HEK293T (cell line): ENCODE measurements around the gene MYO1B.

Experiments used
- FOXK2 ChIP-seq: fragments of 450-650 bp; IDR thresholded peaks from 2 replicates; pipeline ENCODE4 v1.6.1; 2016; ENCODE audit warnings: mild to moderate bottlenecking
- L3MBTL2 ChIP-seq: fragments of 450-650 bp; conservative IDR thresholded peaks from 2 replicates; pipeline ENCODE4 v1.6.1; 2016; ENCODE audit warnings: mild to moderate bottlenecking
- TF ChIP-seq, protein P1 (sequence below): fragments of 450-650 bp; IDR thresholded peaks from 2 replicates; pipeline ENCODE4 v1.6.1; 2016

DNA sequence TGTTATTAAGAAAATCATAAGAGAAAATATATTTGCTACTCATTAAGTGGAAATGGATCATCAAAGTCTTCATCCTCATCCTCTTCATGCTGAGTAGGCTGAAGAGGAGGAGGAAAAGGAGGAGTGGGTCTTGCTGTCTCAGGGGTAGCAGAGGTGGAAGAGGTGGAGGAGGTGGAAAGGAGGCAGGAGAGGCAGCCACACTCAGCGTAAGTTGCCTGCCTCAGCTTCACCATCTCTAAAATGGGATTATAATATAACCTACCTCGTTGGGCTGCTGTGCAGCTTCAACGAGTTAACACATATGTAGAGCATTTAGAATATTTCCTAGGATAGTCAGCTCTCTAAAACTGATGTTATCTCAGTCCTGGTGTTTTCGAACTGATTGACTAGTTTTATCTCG lies 4.3 kb upstream of the MYO1B start:
- TF ChIP-seq, protein P1, sequence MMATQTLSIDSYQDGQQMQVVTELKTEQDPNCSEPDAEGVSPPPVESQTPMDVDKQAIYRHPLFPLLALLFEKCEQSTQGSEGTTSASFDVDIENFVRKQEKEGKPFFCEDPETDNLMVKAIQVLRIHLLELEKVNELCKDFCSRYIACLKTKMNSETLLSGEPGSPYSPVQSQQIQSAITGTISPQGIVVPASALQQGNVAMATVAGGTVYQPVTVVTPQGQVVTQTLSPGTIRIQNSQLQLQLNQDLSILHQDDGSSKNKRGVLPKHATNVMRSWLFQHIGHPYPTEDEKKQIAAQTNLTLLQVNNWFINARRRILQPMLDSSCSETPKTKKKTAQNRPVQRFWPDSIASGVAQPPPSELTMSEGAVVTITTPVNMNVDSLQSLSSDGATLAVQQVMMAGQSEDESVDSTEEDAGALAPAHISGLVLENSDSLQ: no peak
- TF ChIP-seq FOXK2 (no peak), L3MBTL2 (no peak)
